Endodermal cell (in vitro differentiated cells): ENCODE data around the gene IKZF4. TPM values are rescaled to one million over a fixed set of nuclear protein-coding genes. Genes with fewer than 3 reads are reported as not detected.

Experiments used
- DNase-seq: peaks from one replicate; pipeline ENCODE4 v3.0.0-alpha.2; 2017
- H3K27ac ChIP-seq: 2 replicates; pipeline ENCODE4 v1.5.1; 2013; ENCODE audit warnings: mild to moderate bottlenecking, low read depth, low read length, moderate library complexity
- H3K27me3 ChIP-seq: 2 replicates; pipeline ENCODE4 v1.6.1; 2013; ENCODE audit warnings: mild to moderate bottlenecking, low read length, moderate library complexity; ENCODE audit not compliant: insufficient read depth, control insufficient read depth, poor library complexity, severe bottlenecking
- H3K36me3 ChIP-seq: 2 replicates; pipeline ENCODE4 v1.7.0; 2013; ENCODE audit warnings: mild to moderate bottlenecking, low read length, moderate library complexity; ENCODE audit not compliant: control insufficient read depth, insufficient read depth
- H3K4me1 ChIP-seq: one replicate; pipeline ENCODE4 v1.7.0; 2013; ENCODE audit warnings: low read length; ENCODE audit not compliant: control insufficient read depth, insufficient read depth
- H3K4me3 ChIP-seq: 2 replicates; pipeline ENCODE4 v1.5.1; 2013; ENCODE audit warnings: mild to moderate bottlenecking, low read length, moderate library complexity
- H3K9ac ChIP-seq: 2 replicates; pipeline ENCODE4 v1.6.1; 2013; ENCODE audit warnings: mild to moderate bottlenecking, low read length, moderate library complexity; ENCODE audit not compliant: poor library complexity, severe bottlenecking; ENCODE audit errors: extremely low read depth
- H3K9me3 ChIP-seq: 2 replicates; pipeline ENCODE4 v1.6.1; 2013; ENCODE audit warnings: mild to moderate bottlenecking, low read length, moderate library complexity; ENCODE audit not compliant: control insufficient read depth
- H3K27ac Mint-ChIP-seq: 2 replicates; pipeline ENCODE4 v1.8.0; 2020; ENCODE audit warnings: mixed read lengths
- H3K27me3 Mint-ChIP-seq: 2 replicates; pipeline ENCODE4 v1.8.0; 2021; ENCODE audit warnings: mild to moderate bottlenecking, mixed read lengths; ENCODE audit not compliant: insufficient read depth
- H3K36me3 Mint-ChIP-seq: 2 replicates; pipeline ENCODE4 v1.8.0; 2020; ENCODE audit warnings: low read depth, mixed read lengths
- H3K4me1 Mint-ChIP-seq: 2 replicates; pipeline ENCODE4 v1.8.0; 2020; ENCODE audit warnings: mixed read lengths
- H3K4me3 Mint-ChIP-seq: 2 replicates; pipeline ENCODE4 v1.8.0; 2020; ENCODE audit warnings: mild to moderate bottlenecking, moderate library complexity, mixed read lengths
- H3K9me3 Mint-ChIP-seq: 2 replicates; pipeline ENCODE4 v1.8.0; 2020; ENCODE audit warnings: mild to moderate bottlenecking, mixed read lengths
- WGBS, 2 experiments: methylation state at CpG; one replicate each; pipeline versions ENCODE4 v1.1.5 to v1.1.7; 2013; ENCODE audit warnings: missing lambda C conversion rate in 2 of 2, mixed read lengths in 1 of 2; ENCODE audit not compliant: insufficient coverage in 1 of 2, insufficient read length in 1 of 2; 5-methylcytosine and 5-hydroxymethylcytosine counted together
- total RNA-seq, 2 donors: library from RNA; stranded (reverse); fragmentation: NEBNext Ultra II Directional in 1 of 2; extraction: Animal tissue kit (Norgen Biotek cat#: 25700) in 1 of 2; gene quantifications; 2 replicates in 1 of 2; 3 replicates in 1 of 2; pipeline ENCODE4 v1.2.1, GENCODE V29; 2021
- TF ChIP-seq, protein P1 (sequence below): fragments of 200-600 bp; sonication (generic); conservative IDR thresholded peaks from 2 replicates; pipeline ENCODE4 v1.5.0; 2021; ENCODE audit warnings: antibody characterized with exemption, mild to moderate bottlenecking

The IKZF4 gene
- total RNA-seq, 2 donors from 2014 or later, result 9.8 to 10.2 TPM

GRCh38 chr12:56013482-56013881, 7.4 kb upstream of the IKZF4 start:
- Histone ChIP-seq H3K9me3 (no peaks in the 10 kb centered on the region), H3K4me1 (no peaks in the 10 kb centered on the region), H3K4me3 (no peak overlapping the region), H3K27ac (no peak overlapping the region), H3K36me3 (peaks cover 4% of the 10 kb centered on the region), H3K27me3 (no peaks in the 10 kb centered on the region), H3K9ac (no peak overlapping the region)
- Mint-ChIP-seq H3K4me3 (no peak overlapping the region), H3K4me1 (peaks cover 6% of the 10 kb centered on the region), H3K27ac (no peak overlapping the region), H3K27me3 (no peaks in the 10 kb centered on the region), H3K36me3 (peaks cover 25% of the 10 kb centered on the region), H3K9me3 (no peaks in the 10 kb centered on the region)
- no peak for DNase-seq
- WGBS, 2 experiments, result 91 to 100% methylated on average over 3 to 5 of the region's 5 CpGs
- TF ChIP-seq, protein P1, sequence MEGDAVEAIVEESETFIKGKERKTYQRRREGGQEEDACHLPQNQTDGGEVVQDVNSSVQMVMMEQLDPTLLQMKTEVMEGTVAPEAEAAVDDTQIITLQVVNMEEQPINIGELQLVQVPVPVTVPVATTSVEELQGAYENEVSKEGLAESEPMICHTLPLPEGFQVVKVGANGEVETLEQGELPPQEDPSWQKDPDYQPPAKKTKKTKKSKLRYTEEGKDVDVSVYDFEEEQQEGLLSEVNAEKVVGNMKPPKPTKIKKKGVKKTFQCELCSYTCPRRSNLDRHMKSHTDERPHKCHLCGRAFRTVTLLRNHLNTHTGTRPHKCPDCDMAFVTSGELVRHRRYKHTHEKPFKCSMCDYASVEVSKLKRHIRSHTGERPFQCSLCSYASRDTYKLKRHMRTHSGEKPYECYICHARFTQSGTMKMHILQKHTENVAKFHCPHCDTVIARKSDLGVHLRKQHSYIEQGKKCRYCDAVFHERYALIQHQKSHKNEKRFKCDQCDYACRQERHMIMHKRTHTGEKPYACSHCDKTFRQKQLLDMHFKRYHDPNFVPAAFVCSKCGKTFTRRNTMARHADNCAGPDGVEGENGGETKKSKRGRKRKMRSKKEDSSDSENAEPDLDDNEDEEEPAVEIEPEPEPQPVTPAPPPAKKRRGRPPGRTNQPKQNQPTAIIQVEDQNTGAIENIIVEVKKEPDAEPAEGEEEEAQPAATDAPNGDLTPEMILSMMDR, result no peak

GRCh38 chr12:56014205-56014604, 6.6 kb upstream of the IKZF4 start:
- H3K4me1 ChIP-seq, result no peaks in the 10 kb centered on the region
- 75 to 88% methylated on average over 2 of the region's 2 CpGs for WGBS, 2 experiments
- H3K9ac ChIP-seq, result no peak overlapping the region
- Mint-ChIP-seq H3K9me3 (no peaks in the 10 kb centered on the region), H3K4me3 (no peak overlapping the region), H3K4me1 (peaks cover 6% of the 10 kb centered on the region), H3K27me3 (no peaks in the 10 kb centered on the region), H3K36me3 (peaks cover 25% of the 10 kb centered on the region), H3K27ac (no peak overlapping the region)
- no peak overlapping the region for H3K27ac ChIP-seq
- H3K4me3 ChIP-seq, result no peak overlapping the region
- no peak for DNase-seq
- TF ChIP-seq, protein P1, result no peak
- H3K36me3 ChIP-seq, result peaks cover 4% of the 10 kb centered on the region
- no peaks in the 10 kb centered on the region for H3K9me3 ChIP-seq
- H3K27me3 ChIP-seq, result no peaks in the 10 kb centered on the region

- Histone ChIP-seq H3K4me1 (peaks cover 5% of the 10 kb centered on the region), H3K9ac (no peak overlapping the region), H3K9me3 (no peaks in the 10 kb centered on the region), H3K4me3 (no peak overlapping the region), H3K27ac (no peak overlapping the region), H3K27me3 (no peaks in the 10 kb centered on the region), H3K36me3 (peaks cover 4% of the 10 kb centered on the region)
- 75% methylated on average over 1 of the region's 4 CpGs; no CpG with 5 or more reads in 1 of the 2 experiments for WGBS, 2 experiments
- peaks cover 25% of the 10 kb centered on the region for H3K4me1 Mint-ChIP-seq
- TF ChIP-seq, protein P1, result no peak
- H3K9me3 Mint-ChIP-seq, result no peaks in the 10 kb centered on the region
- no peak for DNase-seq
- no peaks in the 10 kb centered on the region for H3K27me3 Mint-ChIP-seq
- H3K4me3 Mint-ChIP-seq, result no peak overlapping the region
- no peak overlapping the region for H3K27ac Mint-ChIP-seq
- H3K36me3 Mint-ChIP-seq, result peaks cover 18% of the 10 kb centered on the region
Observed at GRCh38 chr12:56017181-56017580, 3.7 kb upstream of the IKZF4 start.
